Measurements from ENCODE around the gene FBXO10. TPM values are rescaled to one million over a fixed set of nuclear protein-coding genes. Genes with fewer than 3 reads are reported as not detected.

The FBXO10 gene
- total RNA-seq, 1 donor: 16.4 TPM

DNA sequence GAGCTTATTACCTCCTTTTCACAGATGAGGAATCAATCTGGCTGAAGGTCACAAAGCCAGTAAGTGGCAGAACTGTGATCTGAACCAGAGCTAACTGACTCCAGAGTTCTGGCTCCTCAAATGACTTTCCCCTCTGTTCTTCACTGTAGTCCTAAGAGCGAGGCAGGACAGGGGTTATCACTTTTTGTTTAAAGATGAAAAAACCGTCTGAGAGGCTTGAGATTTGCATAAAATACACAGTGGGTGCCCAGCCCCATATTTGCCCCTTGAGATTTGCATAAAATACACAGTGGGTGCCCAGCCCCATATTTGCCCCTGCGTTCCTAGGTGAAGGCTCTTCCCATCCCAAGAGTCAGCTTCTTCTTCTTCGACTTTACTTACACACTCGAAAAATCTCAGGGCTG, 667 bp downstream of the FBXO10 start:
- DNase-seq (ENCODE audit: low read depth): peak; percentile 18
- peak overlapping the region; percentile 69 for H3K4me3 ChIP-seq (ENCODE audit: low read depth, low read length)
- TF ChIP-seq, protein P1, sequence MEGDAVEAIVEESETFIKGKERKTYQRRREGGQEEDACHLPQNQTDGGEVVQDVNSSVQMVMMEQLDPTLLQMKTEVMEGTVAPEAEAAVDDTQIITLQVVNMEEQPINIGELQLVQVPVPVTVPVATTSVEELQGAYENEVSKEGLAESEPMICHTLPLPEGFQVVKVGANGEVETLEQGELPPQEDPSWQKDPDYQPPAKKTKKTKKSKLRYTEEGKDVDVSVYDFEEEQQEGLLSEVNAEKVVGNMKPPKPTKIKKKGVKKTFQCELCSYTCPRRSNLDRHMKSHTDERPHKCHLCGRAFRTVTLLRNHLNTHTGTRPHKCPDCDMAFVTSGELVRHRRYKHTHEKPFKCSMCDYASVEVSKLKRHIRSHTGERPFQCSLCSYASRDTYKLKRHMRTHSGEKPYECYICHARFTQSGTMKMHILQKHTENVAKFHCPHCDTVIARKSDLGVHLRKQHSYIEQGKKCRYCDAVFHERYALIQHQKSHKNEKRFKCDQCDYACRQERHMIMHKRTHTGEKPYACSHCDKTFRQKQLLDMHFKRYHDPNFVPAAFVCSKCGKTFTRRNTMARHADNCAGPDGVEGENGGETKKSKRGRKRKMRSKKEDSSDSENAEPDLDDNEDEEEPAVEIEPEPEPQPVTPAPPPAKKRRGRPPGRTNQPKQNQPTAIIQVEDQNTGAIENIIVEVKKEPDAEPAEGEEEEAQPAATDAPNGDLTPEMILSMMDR (IDR thresholded peaks at IDR 0.05; ENCODE audit: insufficient read depth, low read depth, low read length): no peak

DNA sequence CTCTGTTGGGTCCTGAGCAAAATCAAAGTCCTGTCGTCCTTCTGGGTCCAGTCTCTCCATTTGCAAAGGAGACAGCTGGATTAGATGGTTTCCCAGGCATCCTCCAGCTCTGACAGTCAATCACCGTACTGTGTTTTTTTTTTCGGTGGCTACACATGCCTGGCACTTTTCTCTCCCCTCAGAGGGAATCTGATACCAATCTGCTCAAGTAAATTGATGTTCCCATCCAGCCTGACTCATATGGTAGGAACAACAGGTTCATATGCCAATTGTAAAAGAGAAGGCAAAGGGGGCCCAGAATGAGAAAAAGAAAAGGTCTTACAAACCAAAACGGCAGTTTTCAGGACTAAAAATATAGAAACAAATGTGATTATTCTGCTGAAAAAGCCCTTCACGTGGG, 1.2 kb downstream of the FBXO10 start:
- TF ChIP-seq, protein P1 (IDR thresholded peaks at IDR 0.05; ENCODE audit: insufficient read depth, low read depth, low read length): no peak
- DNase-seq (ENCODE audit: low read depth): peak; percentile 11
- H3K4me3 ChIP-seq (ENCODE audit: low read depth, low read length): peak overlapping the region; percentile 69

DNA sequence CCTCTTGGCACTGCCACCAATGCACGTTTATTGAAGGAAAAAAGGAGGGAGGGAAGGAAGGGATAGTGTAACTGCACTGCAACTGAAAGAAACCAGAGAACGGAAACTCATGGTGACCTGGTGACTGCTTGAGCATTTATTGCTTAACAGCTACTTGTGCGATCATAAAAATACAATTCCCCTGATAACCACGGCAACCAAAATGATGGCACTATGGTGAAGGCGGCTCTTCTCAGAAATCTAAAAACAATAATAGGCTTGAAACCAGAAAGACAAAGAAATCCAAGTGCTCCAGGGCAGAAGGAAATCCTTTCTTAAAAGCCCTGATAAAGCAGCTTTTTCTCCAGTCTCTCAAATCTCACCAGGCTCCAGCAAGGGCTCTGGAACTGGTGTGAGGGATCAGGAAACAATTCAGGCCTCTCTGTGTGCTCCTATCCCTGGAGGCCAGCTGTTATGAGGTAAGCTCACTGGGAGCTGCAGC, 1.9 kb downstream of the FBXO10 start:
- peak overlapping the region; percentile 29 for H3K4me3 ChIP-seq (ENCODE audit: low read depth, low read length)
- DNase-seq (ENCODE audit: low read depth): peak; percentile 85
- TF ChIP-seq, protein P1 (IDR thresholded peaks at IDR 0.05; ENCODE audit: insufficient read depth, low read depth, low read length): no peak

DNA sequence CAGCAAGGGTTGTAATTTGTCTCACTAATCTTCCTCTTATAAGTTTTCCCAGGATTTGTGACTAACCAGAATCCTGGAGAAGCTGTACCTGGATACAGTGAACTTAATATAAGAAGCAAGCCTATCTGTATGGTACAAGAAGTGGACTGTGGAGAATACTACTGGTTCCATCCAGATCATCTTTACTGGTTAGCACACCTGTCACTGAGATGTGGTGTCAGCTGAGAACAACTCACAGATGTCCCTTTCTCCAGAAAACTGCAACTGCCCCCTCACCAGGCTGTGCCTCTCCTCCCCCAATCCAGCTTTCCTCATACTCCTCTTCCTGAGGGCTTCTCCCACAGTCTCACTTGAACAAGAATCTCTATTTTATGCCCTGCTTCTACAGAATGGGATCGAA, 4.9 kb downstream of the FBXO10 start:
- no peak overlapping the region for H3K4me3 ChIP-seq (ENCODE audit: low read depth, low read length)
- TF ChIP-seq, protein P1 (IDR thresholded peaks at IDR 0.05; ENCODE audit: insufficient read depth, low read depth, low read length): no peak
- no peak for DNase-seq (ENCODE audit: low read depth)

- no peak overlapping the region for H3K4me3 ChIP-seq (ENCODE audit: low read depth, low read length)
- TF ChIP-seq, protein P1 (IDR thresholded peaks at IDR 0.05; ENCODE audit: insufficient read depth, low read depth, low read length): no peak
- no peak for DNase-seq (ENCODE audit: low read depth)
These were observed 9.5 kb downstream of the FBXO10 start for GRCh38 chr9:37566716-37567115.

DNA sequence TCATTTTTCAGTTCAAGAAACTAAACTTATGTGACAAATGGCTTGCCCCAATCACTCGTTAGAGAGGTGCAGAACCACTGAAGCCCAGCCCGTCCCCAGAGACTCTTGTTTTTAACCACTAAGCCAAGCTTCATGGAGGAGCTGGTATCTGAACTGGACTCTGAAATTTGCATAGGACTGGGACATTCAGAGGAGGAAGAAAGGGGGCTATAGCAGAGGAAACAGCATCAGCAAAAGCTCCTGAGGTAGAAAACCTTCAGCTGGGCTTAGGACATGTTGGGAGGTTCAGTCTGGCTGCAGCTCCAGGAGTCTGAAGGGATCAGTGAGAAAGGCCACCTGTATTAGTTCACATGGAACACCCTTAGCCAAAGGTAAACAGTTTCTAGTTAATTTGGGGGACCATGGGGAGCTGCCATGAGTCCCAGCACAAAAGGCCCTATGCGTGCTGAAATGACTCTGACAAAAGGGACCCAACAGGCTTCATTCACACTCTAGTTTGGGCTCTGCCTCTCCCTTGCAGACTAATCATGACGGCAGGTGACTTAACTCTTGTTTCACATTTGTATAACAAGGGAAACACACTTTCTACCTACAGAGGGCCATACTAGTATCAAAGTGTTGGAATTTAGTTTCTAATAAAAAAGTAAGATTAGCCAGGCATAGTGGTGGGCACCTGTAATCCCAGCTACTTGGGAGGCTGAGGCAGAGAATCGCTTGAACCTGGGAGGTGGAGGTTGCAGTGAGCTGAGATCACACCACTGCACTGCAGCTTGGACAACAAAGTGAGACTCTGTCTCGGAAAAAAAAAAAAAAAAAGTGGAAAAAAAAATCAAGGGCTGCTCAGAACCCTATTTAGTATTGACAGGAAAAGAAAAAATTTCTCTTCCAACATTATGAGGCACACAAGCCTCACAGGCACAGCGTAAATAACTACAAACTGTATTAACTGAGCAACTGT, 10.2 kb downstream of the FBXO10 start:
- no peak overlapping the region for H3K4me3 ChIP-seq (ENCODE audit: low read depth, low read length)
- TF ChIP-seq, protein P1 (IDR thresholded peaks at IDR 0.05; ENCODE audit: insufficient read depth, low read depth, low read length): no peak
- DNase-seq (ENCODE audit: low read depth): no peak
